Stomach smooth muscle (tissue), 2 donors: ENCODE results near the gene PNMA8B.

ENCODE experiments used
- H3K27ac ChIP-seq: one replicate; pipeline ENCODE4 v1.7.0; 2013; ENCODE audit warnings: mild to moderate bottlenecking, low read length, inconsistent platforms
- H3K27me3 ChIP-seq, 2 donors: one replicate each; pipeline ENCODE4 v1.7.0; 2013; ENCODE audit warnings: low read length in 2 of 2; ENCODE audit not compliant: insufficient read depth in 2 of 2, control insufficient read depth in 1 of 2
- H3K36me3 ChIP-seq, 2 donors: one replicate each; pipeline ENCODE4 v1.7.0; 2013; ENCODE audit warnings: low read length in 2 of 2; ENCODE audit not compliant: control insufficient read depth in 2 of 2, insufficient read depth in 2 of 2
- H3K4me1 ChIP-seq: one replicate; pipeline ENCODE4 v1.7.0; 2013; ENCODE audit warnings: low read length; ENCODE audit not compliant: control insufficient read depth, insufficient read depth
- H3K4me3 ChIP-seq, 2 donors: one replicate each; pipeline ENCODE4 v1.7.0; 2013; ENCODE audit warnings: low read length in 2 of 2
- H3K9ac ChIP-seq, 2 donors: one replicate each; pipeline ENCODE4 v1.7.0; 2013; ENCODE audit warnings: low read length in 2 of 2, mild to moderate bottlenecking in 1 of 2
- H3K9me3 ChIP-seq, 2 donors: one replicate each; pipeline ENCODE4 v1.7.0; 2013; ENCODE audit warnings: low read length in 2 of 2; ENCODE audit not compliant: control insufficient read depth in 2 of 2
- donor health status: healthy.
- donor health status: Pancreatic carcinoma.

Gene PNMA8B

GRCh38 chr19:46495786-46496099 is at the start of gene PNMA8B:
TSS of gene PNMA8B (minus strand) at chr19:46495867. CDS start at chr19:46495465, 402 bp downstream.
- H3K9ac ChIP-seq: no peak within 1 kb of the TSS
- H3K36me3 ChIP-seq: no peaks in the 10 kb centered on the region
- peak within 1 kb of the TSS; percentile 22 to 61 for H3K4me3 ChIP-seq
- no peak within 1 kb of the TSS for H3K27ac ChIP-seq
- H3K27me3 ChIP-seq: peaks cover 24 to 35% of the 10 kb centered on the region in 2 donors
- no peaks in the 10 kb centered on the region for H3K9me3 ChIP-seq
- peaks cover 13% of the 10 kb centered on the region for H3K4me1 ChIP-seq

- Histone ChIP-seq H3K9ac (no peak overlapping the region), H3K9me3 (peaks cover 0 to 1% of the 10 kb centered on the region in 2 donors), H3K27me3 (no peaks in the 10 kb centered on the region), H3K4me3 (no peak overlapping the region), H3K36me3 (no peaks in the 10 kb centered on the region), H3K27ac (no peak overlapping the region), H3K4me1 (no peaks in the 10 kb centered on the region)
Measured at GRCh38 chr19:46544651-46545050, 49.0 kb upstream of the PNMA8B start.

- Histone ChIP-seq H3K4me3 (no peak overlapping the region), H3K4me1 (no peaks in the 10 kb centered on the region), H3K9me3 (no peaks in the 10 kb centered on the region), H3K27ac (no peak overlapping the region), H3K9ac (no peak overlapping the region), H3K27me3 (no peaks in the 10 kb centered on the region), H3K36me3 (no peaks in the 10 kb centered on the region)
Measured at GRCh38 chr19:46542428-46543230, 47.0 kb upstream of the PNMA8B start.

GRCh38 chr19:46537136-46538097 is 41.8 kb upstream of the PNMA8B start:
- Histone ChIP-seq H3K36me3 (no peaks in the 10 kb centered on the region), H3K27me3 (no peaks in the 10 kb centered on the region), H3K27ac (no peak overlapping the region), H3K9me3 (no peaks in the 10 kb centered on the region), H3K9ac (no peak overlapping the region), H3K4me3 (no peak overlapping the region), H3K4me1 (peaks cover 4% of the 10 kb centered on the region)

- Histone ChIP-seq H3K36me3 (no peaks in the 10 kb centered on the region), H3K9me3 (no peaks in the 10 kb centered on the region), H3K27ac (no peak overlapping the region), H3K27me3 (peaks cover 0 to 3% of the 10 kb centered on the region in 2 donors), H3K9ac (no peak overlapping the region), H3K4me3 (no peak overlapping the region), H3K4me1 (peaks cover 4% of the 10 kb centered on the region)
Measured at GRCh38 chr19:46536391-46536790, 40.7 kb upstream of the PNMA8B start.

- no peaks in the 10 kb centered on the region for H3K36me3 ChIP-seq
- no peak overlapping the region for H3K4me3 ChIP-seq
- H3K27ac ChIP-seq: no peak overlapping the region
- peaks cover 4 to 16% of the 10 kb centered on the region in 2 donors for H3K27me3 ChIP-seq
- no peaks in the 10 kb centered on the region for H3K9me3 ChIP-seq
- no peak overlapping the region for H3K9ac ChIP-seq
- peaks cover 7% of the 10 kb centered on the region for H3K4me1 ChIP-seq
Measured at GRCh38 chr19:46533621-46534081, 38.0 kb upstream of the PNMA8B start.

GRCh38 chr19:46533078-46533620 is 37.5 kb upstream of the PNMA8B start:
- no peak overlapping the region for H3K27ac ChIP-seq
- H3K27me3 ChIP-seq: peaks cover 4 to 19% of the 10 kb centered on the region in 2 donors
- H3K9ac ChIP-seq: no peak overlapping the region
- H3K9me3 ChIP-seq: no peaks in the 10 kb centered on the region
- no peak overlapping the region for H3K4me3 ChIP-seq
- peaks cover 7% of the 10 kb centered on the region for H3K4me1 ChIP-seq
- H3K36me3 ChIP-seq: no peaks in the 10 kb centered on the region

GRCh38 chr19:46530636-46531035 is 35.0 kb upstream of the PNMA8B start:
- no peak overlapping the region for H3K9ac ChIP-seq
- no peak overlapping the region for H3K27ac ChIP-seq
- peaks cover 3% of the 10 kb centered on the region for H3K4me1 ChIP-seq
- H3K36me3 ChIP-seq: no peaks in the 10 kb centered on the region
- peaks cover 4 to 19% of the 10 kb centered on the region in 2 donors for H3K27me3 ChIP-seq
- no peak overlapping the region for H3K4me3 ChIP-seq
- H3K9me3 ChIP-seq: no peaks in the 10 kb centered on the region

- Histone ChIP-seq H3K27me3 (peaks cover 4 to 19% of the 10 kb centered on the region in 2 donors), H3K27ac (no peak overlapping the region), H3K36me3 (no peaks in the 10 kb centered on the region), H3K9me3 (no peaks in the 10 kb centered on the region), H3K4me1 (peaks cover 3% of the 10 kb centered on the region), H3K4me3 (no peak overlapping the region), H3K9ac (no peak overlapping the region)
Measured at GRCh38 chr19:46529622-46530451, 34.2 kb upstream of the PNMA8B start.
